ENCODE measurements around the gene CXorf38.

Gene CXorf38, protein sequence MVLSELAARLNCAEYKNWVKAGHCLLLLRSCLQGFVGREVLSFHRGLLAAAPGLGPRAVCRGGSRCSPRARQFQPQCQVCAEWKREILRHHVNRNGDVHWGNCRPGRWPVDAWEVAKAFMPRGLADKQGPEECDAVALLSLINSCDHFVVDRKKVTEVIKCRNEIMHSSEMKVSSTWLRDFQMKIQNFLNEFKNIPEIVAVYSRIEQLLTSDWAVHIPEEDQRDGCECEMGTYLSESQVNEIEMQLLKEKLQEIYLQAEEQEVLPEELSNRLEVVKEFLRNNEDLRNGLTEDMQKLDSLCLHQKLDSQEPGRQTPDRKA

GRCh38 chrX:40647307-40648197 is at the start of gene CXorf38:
TSS of gene CXorf38 (minus strand) at chrX:40647561. CDS start at chrX:40647520, 41 bp downstream.
- peak; percentile 77 for DNase-seq

GRCh38 chrX:40694802-40695201 is 47.4 kb upstream of the CXorf38 start:
- DNase-seq: no peak

DNA sequence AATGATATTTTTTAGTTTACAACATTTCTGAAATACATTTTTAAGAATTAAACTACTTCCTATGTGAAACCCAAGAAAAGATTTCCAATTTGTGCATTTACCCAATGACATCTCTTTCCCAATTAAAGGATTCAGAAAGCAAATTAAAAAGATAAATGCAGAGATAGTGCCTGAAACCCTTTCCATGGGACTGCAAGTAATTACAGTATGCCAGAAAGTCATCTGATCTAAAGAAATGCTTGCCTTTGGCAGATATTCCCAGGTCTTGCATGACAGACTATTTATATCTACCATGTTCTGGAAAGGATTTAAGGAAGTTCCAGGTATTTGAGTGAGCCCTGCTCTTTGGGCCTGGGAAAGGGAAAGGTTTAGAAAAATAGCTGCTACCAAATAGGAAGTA is 41.6 kb upstream of the CXorf38 start:
- DNase-seq: no peak

GRCh38 chrX:40687169-40687568 is 39.8 kb upstream of the CXorf38 start:
- no peak for DNase-seq

DNA sequence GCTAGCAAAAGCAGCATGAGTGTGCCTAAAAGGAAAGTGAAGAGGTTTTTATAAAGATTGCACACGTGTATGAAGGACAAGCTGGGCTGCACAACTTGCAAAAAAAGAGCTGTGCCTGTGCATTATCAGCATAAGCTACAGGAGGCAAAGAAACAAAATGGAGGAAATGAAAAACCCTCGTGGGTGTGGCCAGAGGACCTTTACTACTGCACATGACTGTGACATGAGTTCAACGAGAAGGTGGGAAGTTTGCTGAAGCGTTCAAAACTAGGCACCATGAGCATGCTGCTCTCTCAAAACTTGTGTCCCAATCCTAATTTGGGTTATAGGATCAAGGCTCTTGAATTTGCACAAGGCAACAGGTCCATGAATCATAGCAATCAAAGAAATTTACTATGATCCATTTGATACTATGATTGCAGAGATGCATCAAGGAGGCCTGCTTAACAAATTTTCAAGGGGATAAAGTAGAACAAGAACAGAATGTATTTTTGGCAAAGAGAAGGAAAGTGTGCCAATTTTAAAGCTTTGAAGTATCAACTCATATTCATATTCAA is 38.1 kb upstream of the CXorf38 start:
- DNase-seq: no peak

GRCh38 chrX:40684092-40684491 is 36.7 kb upstream of the CXorf38 start:
- no peak for DNase-seq

GRCh38 chrX:40683245-40683644 is 35.9 kb upstream of the CXorf38 start:
- no peak for DNase-seq

DNA sequence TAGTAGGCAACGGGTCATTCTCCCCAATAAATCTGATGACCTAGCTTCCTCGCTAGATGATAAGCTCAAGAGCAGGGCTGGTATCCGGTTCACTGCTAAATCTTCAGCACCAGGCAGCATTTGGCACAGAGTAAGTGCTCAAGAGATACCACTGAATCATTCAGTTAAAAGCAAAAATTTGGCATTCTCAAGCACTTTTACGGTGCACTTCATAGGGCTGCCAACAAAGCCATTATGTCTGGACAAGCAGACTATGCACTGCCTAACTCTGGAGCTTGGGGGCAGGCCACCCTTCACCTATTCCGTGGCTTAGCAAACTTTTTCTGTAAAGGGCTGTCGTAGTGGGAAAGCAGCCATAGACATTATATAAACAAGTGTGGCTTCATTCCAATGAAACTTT is 23.8 kb upstream of the CXorf38 start:
- no peak for DNase-seq

DNA sequence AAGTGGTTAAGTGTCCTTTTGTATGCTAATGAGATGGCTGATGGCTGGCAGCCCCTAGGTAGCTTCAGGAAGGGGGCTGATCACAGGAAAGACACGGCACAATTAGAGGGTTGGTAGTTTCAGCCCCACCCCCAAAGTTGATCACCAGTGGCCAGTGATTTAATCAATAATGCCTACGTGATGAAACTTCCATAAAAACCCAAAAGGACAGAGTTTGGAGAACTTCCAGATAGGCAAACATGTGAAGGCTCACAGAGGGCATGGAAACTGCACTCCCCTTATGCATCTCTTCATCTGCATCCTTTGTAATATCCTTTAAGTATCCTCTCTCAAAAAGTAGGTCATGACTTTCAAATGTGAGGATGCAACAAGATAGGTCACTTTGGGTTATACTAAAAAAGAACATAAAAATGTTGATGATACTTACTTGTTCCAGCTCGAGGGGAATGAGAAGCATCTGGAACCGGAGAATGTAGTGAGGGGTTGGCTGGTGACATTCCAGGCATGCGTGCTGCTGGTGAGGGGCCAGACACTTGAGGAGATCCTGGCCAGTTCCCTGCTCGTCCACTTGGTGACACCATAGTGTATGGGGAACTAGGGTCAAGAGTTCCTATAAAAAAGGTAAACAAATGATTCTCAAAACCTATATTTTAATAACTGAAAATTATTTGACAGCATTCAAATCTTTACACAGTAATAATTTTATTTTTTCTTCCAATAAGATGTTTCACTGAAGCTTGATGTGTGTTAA is 16.7 kb upstream of the CXorf38 start:
- no peak for DNase-seq

GRCh38 chrX:40663078-40663740 is 15.8 kb upstream of the CXorf38 start:
- no peak for DNase-seq

- no peak for DNase-seq
Observed at GRCh38 chrX:40661489-40661888, 14.1 kb upstream of the CXorf38 start.

GRCh38 chrX:40660381-40660780 is 13.0 kb upstream of the CXorf38 start:
- no peak for DNase-seq

- no peak for DNase-seq
Observed at GRCh38 chrX:40653535-40653934, 6.2 kb upstream of the CXorf38 start.

GRCh38 chrX:40652664-40653063 is 5.3 kb upstream of the CXorf38 start:
- DNase-seq: no peak

DNA sequence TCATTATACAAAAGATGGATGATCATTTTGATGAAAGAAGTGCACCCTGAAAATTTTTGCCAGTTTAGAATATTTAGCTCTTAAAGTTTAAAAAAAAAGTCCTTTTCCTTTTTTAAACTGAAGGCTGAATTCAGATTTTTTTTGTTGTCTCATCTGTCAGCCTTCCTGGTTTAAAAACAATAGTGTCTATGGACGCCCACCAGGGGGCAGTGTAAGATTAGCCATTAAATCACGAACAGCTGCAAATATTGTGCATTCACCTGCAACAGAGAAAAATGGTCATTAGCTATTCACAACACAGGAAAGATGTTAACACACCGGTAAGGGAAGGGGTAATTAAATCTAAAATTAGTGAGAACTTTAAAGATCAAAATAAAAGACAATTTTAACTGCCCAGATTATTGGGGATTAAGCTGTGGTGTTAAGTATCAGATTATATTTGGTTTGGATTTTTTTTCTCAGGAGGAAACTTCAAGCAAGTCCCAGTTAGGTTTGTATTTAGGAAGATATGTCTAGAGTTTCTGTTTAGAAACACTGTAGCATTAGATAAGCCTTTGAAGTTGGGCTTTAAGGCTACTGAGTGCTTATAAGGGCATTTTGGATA is 4.4 kb upstream of the CXorf38 start:
- peak; percentile 60 for DNase-seq

- no peak for DNase-seq
Observed at GRCh38 chrX:40646489-40647306, 663 bp downstream of the CXorf38 start.

GRCh38 chrX:40644821-40645358 is 2.5 kb downstream of the CXorf38 start:
- DNase-seq: peak; percentile 5

DNA sequence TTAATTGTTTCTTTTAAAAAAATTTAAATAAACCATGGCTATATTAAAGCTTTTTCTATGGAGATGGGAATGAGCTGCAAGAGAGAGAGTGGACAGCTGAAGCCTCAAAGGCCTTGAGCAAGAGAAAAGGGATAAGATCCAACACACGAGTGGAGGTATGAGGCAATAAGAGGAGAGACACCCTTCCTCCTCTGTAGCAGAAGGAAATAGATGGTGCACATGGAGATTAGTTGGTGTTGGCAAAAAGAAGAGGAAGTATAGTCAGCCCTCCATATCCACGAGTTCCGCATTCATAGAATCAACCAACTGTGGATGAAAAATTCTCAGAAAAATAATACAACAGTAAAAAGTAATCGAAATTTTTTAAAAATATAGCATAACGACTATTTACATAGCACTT is 3.2 kb downstream of the CXorf38 start:
- DNase-seq: no peak

GRCh38 chrX:40637687-40638086 is 9.7 kb downstream of the CXorf38 start:
- no peak for DNase-seq

DNA sequence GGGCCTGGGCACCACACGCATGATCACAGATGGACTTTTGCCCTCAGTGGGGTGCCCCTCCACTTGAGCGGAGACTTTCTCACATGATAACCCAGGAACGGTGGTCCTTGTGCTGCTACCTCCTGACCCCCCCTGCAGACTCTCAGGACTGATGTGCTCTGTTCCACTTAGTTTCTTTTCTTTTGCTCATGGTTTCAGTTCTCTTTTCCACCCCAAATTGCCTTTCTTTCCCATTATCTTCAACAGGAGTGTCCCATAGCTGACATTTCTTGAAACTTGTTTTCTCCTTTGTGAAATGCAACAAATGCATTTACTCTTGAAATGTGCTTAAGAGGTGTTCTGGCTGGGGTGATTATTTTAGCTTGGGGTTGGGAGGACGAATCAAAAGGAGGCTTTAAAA is 15.2 kb downstream of the CXorf38 start:
- DNase-seq: no peak

DNA sequence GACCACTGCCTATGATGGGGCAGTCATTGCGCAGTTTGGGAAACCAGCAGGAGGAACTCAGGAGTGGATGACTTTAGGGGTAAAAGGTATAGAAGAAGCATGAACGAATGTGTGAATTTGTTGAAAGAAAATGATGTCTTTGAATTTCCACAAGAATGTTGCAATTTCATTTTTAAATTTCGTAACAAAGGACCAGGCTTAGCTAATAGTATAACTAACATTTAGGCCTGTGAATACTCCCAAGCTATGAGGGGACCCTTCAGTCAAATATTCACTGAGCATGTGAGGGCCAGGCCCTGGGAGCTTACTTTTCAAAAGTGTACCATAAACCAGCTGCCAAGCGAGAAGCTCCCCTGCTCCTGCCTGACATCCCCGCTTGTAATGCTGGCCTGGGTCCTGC is 18.9 kb downstream of the CXorf38 start:
- no peak for DNase-seq
